Right ventricle myocardium inferior (tissue), 1 donor: ENCODE results near the gene ERN2. TPM values are rescaled to one million over a fixed set of nuclear protein-coding genes. Genes with fewer than 3 reads are reported as not detected.

ENCODE experiments used
- ATAC-seq: fragments of 200-7000 bp; cut with Tn5 transposase; one replicate; pipeline ENCODE4 v1.9.1; 2020; ENCODE audit warnings: mild to moderate bottlenecking, moderate library complexity
- DNase-seq: peaks from one replicate; pipeline ENCODE4 v3.0.0; 2021; ENCODE audit errors: missing footprints
- intact Hi-C: fragments of 100-400 bp; cut with DNase I; formaldehyde crosslinking; loops from one replicate; pipeline ENCODE4 v1.11.0; 2022
- total RNA-seq: library from RNA; stranded (reverse); fragmentation: NEBNext Ultra II Directional; extraction: Animal tissue kit (Norgen Biotek cat#: 25700); gene quantifications from one replicate; pipeline ENCODE4 v1.2.1, GENCODE V29; 2021
- donor health status: DM: no; HTN: yes; CAD: no; lungs with severe emphysema.

The ERN2 gene
- total RNA-seq, 1 donor from 2014 or later = not detected

GRCh38 chr16:23692190-23692837, 20.7 kb downstream of the ERN2 start:
- intact Hi-C loops = no loop called here
- ATAC-seq = no peak

DNA sequence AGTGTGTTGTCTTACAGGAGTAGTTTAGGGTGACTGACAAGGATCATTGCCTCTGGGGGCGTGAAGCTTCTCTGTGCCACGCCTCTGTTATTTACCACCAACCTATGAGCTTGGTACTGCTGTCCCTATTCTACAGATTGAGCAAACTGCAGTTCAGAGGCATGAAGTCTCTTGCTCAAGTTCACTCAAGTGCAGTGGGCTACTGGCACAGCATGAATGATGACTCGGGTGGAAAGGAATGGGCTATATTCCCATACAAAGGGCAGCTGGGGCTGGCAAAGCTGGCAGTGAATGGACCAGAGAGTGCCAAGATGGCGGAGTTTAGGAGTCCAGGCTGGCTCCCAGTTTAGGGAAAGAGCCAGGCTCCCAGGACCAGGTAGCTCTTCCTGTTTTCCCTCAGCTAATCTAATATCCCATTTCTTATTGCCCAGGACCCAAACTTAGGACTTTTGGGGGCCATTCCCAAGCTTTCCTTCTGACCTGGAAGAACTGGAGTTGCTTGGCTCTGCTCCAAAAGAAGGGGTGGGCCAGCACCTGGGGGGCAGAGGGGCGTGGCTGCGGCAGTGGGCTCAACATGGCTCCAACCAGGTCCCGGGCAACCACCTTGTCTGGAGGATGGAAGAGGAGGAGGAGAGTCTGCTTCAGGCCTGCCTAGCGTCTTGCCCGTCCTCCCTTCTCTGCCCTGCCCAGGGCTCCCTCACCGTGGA, 21.4 kb downstream of the ERN2 start:
- no peak for ATAC-seq
- intact Hi-C loops = no loop called here
- no peak for DNase-seq

More at GRCh38 chr16:23692190-23692837, 20.7 kb downstream of the ERN2 start:
- no peak for DNase-seq

- intact Hi-C loops = no loop called here
These were observed 22.1 kb downstream of the ERN2 start for GRCh38 chr16:23690771-23691482.

DNA sequence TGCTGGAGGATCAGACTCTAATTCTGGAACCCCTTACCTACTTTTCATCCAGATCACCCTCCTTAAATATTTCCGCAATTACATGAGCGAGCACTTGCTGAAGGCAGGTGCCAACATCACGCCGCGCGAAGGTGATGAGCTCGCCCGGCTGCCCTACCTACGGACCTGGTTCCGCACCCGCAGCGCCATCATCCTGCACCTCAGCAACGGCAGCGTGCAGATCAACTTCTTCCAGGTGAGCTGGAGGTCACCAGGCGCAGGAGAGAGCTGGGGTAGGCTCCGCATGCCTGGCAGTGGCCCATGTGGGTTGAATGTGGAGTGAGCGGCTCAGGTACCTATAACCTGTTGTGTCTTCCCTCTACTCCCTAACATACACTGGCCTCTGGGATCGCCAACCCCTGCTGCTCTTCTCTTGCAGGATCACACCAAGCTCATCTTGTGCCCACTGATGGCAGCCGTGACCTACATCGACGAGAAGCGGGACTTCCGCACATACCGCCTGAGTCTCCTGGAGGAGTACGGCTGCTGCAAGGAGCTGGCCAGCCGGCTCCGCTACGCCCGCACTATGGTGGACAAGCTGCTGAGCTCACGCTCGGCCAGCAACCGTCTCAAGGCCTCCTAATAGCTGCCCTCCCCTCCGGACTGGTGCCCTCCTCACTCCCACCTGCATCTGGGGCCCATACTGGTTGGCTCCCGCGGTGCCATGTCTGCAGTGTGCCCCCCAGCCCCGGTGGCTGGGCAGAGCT, 23.4 kb downstream of the ERN2 start:
- DNase-seq (no peak), ATAC-seq (no peak)
- intact Hi-C loops = no loop called here

More at GRCh38 chr16:23690771-23691482, 22.1 kb downstream of the ERN2 start:
- ATAC-seq (no peak), DNase-seq (no peak)

- ATAC-seq (no peak), DNase-seq (no peak)
- intact Hi-C loops = no loop called here
These were observed 25.8 kb downstream of the ERN2 start for GRCh38 chr16:23687034-23687808.

GRCh38 chr16:23683487-23683886, 29.5 kb downstream of the ERN2 start:
- ATAC-seq = no peak
- no peak for DNase-seq
- intact Hi-C loops = no loop called here

- ATAC-seq = no peak
- DNase-seq = no peak
- intact Hi-C loops = no loop called here
These were observed 30.8 kb downstream of the ERN2 start for GRCh38 chr16:23682181-23682580.

GRCh38 chr16:23679986-23680336, 33.1 kb downstream of the ERN2 start:
- DNase-seq (no peak), ATAC-seq (no peak)
- intact Hi-C loops = no loop called here

DNA sequence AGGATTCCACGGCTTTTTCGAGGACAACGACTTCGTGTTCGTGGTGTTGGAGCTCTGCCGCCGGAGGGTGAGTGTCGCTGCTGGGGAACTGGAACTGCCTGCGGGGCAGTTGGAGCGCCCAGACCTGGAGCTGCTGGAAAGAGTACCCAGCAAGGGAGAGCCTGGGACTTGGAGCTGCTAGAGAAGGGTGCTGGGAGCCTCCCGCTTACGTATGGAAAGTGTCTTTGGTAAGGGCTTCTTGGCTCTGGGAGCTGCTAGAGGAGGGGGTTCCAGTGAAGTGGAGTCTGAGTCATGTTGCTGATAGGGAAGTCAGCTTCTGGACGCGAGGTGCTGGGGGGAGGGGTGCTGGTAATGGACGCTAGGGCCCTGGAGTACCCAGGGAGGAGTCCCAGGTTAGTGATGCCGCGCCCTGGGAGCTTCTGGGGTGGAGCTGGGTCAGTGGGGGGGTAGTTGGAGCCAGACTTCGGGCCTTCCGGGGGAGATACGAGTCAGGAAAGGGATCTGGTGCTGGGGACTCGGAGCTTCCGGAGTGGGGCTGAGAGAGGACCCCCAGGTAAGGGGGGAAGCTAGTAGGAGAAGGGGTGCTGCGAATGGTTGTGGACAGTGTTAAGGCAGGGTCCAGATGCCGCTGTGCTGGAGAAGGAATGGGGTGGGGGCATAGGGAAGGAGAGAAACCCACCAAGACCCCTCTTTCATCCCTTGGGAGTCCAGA, 33.6 kb downstream of the ERN2 start:
- ATAC-seq = no peak
- intact Hi-C loops = no loop called here
- DNase-seq = peak; percentile 55

- peak; percentile 91 for ATAC-seq
- peak; percentile 90 for DNase-seq
- intact Hi-C loops = no loop called here
These were observed 34.4 kb downstream of the ERN2 start, which contains the start of gene PLK1 for GRCh38 chr16:23678430-23679273. PLK1 (plus strand) TSS chr16:23678889; CDS start chr16:23678933, 44 bp downstream.

DNA sequence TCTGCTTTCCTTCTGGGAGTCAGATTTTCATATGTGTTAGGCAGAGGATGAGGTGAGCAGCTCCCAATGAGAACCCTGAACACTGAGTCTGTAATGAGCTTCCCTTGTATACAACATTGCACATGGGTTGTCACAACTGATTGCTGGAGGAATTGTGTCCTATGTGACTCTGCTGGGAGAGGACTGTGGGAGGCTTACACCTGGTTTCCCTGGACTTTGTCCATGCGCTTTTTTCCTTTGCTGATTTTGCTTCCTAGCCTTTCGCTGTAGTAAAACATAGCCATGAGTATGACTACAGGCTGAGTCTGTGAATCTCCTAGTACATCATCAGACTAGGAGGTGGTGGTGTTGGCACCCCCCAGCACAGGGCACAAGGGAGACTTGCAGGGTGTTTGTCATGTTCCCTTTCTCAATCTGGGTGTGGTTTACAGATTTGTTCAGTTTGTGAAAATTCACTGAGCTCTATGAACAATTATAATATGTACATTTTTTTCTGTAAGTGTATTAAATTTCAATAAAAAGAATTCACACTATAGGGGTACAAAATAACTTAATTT, 36.0 kb downstream of the ERN2 start:
- DNase-seq (no peak), ATAC-seq (no peak)
- intact Hi-C loops = no loop called here

DNA sequence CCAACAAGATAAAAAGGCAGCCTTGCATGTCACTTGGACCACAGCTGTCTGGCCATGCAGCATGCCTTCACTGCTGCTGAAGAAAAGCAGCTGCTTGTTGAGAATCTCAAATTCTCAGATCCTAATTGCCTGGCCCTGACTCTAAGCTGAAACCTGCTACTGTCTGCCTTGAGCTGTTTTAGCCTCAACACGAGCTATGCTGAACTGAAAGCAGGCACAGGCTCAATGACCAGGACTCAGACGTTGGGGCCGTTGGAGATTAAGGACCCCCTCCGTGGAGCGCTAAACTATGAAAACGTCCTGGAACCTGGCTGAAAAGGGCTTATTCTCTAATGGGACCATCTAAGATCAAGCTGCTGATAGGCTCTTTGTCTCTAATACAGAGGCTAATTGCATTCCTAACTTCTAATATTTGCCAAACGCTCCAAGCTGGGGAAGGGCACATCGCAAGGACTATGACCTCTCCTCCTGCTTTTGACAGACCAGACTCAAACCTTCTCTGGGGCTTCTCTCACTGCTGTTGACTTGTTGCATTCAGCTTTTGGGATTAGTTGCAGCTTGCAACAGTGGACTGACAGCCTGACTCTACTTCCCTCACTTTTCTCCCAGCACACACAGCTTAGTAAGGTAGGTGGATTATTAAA, 38.9 kb downstream of the ERN2 start:
- intact Hi-C loops = no loop called here
- ATAC-seq (no peak), DNase-seq (no peak)

DNA sequence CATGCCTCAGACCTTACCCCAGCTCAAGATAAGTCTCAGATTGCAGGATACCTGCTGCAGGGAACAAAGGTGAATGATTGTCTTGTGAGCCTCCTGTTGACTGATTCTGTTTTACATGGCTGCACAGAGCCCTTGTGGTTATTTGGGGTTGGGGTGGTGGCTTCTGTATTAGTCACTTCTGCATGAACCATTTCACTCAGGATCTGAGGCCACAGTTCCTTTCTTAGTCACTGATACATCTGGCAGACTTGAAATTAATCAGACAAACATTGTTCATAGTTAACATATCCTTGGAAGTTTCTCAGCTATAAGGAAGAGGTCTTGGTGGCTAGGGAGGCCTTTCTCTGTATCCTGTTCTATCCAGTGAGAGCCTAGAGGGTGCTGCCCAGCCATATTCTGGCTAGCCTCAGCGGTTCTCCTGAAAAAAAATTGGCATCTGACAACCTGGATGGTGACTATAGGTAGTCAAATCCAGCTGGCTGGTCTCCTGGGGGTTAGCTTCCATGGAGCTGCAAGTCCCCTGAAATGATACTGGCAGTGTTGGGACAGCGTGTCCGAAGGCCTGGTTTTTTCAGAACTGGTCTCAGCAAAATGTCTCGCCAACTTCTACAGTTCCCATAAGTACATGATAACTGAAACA, 42.8 kb downstream of the ERN2 start:
- ATAC-seq (no peak), DNase-seq (no peak)
- intact Hi-C loops = no loop called here

DNA sequence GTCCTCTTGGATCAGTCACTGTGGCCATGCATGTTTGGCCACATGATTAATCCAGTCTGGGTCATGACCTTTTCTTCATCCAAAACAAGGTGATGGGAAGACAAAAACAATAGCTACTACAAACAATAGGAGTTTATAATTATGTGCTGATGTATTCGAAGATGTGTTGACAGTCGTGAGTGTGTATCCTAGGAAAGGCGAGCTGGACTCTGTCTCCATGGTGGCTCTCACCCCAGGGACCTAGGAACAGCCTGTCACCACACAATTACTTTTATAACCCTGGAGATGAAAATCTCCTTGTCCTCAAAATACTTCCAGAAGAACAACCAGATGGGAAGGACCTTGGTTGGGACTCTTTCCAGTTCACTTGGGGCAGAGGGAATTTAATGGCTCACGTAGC, 44.1 kb downstream of the ERN2 start:
- intact Hi-C loops = no loop called here
- ATAC-seq (peak; percentile 59), DNase-seq (no peak)

DNA sequence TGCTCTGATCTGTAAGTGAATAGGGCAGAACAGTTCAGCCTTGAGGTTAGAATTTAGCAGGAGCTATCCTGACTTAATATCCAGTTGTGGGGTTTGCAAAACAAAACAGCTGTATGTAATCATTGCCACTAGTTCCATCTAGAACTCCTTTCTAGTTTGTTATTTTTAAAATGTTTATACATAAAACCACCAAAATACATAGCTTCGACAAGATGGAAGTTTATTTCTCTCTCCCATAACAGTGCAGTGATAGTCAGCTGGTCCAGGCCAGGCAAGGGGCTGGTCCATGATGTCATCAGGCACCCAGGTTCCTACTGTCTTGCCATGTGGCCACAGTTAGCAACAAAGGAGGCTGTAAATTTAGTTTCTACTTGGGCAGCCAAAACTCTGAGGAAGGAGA, 44.8 kb downstream of the ERN2 start:
- intact Hi-C loops = no loop called here
- ATAC-seq (no peak), DNase-seq (no peak)

DNA sequence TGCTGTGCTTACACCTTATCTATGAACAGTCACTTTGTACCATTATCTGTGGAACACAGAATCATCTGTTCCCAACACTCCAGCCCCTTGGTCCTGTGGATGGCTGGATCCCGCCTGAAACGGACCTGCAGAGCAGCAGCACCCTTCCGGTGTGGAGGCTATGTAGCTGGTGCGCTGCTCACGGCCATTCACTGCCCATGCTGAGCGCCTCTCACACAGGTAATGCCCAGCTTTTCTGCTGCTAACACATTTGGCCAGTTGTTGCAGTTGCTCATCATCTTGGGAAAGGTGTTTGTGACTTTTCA, 45.7 kb downstream of the ERN2 start:
- no peak for ATAC-seq
- no peak for DNase-seq
- intact Hi-C loops = no loop called here
